GM19043 (cell line): ENCODE data around the gene ASPHD2.

Source experiments
- ATAC-seq: cut with Tn5 transposase; IDR thresholded peaks from one replicate; pipeline ENCODE4 v1.9.1; 2021; ENCODE audit warnings: low read depth; ENCODE audit not compliant: unreplicated experiment

ASPHD2 gene

GRCh38 chr22:26492220-26492619, 63.2 kb downstream of the ASPHD2 start:
- no peak for ATAC-seq

GRCh38 chr22:26494506-26494905, 65.4 kb downstream of the ASPHD2 start:
- no peak for ATAC-seq
